ENCODE data around the gene TLE2.

The TLE2 gene

GRCh38 chr19:2978772-2979171, 50.3 kb downstream of the TLE2 start:
- no peak overlapping the region for H3K9ac ChIP-seq (ENCODE audit: insufficient read length, low read depth)
- H3K9me3 ChIP-seq (ENCODE audit: insufficient read depth, low read length) = no peaks in the 10 kb centered on the region
- H3K4me1 ChIP-seq (ENCODE audit: insufficient read depth, insufficient read length) = peaks cover 22% of the 10 kb centered on the region
- H3K4me3 ChIP-seq (ENCODE audit: insufficient read length, low read depth) = no peak overlapping the region
- TF ChIP-seq ZNF274 (IDR thresholded peaks at IDR 0.05; ENCODE audit: low read depth, low read length) (no peak), SUZ12 (IDR thresholded peaks at IDR 0.05; ENCODE audit: extremely low read depth, insufficient read depth, insufficient read length) (no peak), YY1 (IDR thresholded peaks at IDR 0.05; ENCODE audit: insufficient read depth, insufficient read length) (no peak)
- DNase-seq (ENCODE audit: low read depth, low spot score) = no peak
- H3K27me3 ChIP-seq (ENCODE audit: insufficient read depth, insufficient read length) = peaks cover 96% of the 10 kb centered on the region
- H3K36me3 ChIP-seq (ENCODE audit: insufficient read depth, insufficient read length, low read length) = no peaks in the 10 kb centered on the region

- H3K27me3 ChIP-seq (ENCODE audit: insufficient read depth, insufficient read length) = peaks cover 96% of the 10 kb centered on the region
- no peak for DNase-seq (ENCODE audit: low read depth, low spot score)
Observed at GRCh38 chr19:2978166-2978767, 50.8 kb downstream of the TLE2 start.

GRCh38 chr19:2977746-2978138, 51.3 kb downstream of the TLE2 start:
- DNase-seq (ENCODE audit: low read depth, low spot score) = no peak
- Histone ChIP-seq H3K9me3 (ENCODE audit: insufficient read depth, low read length) (no peaks in the 10 kb centered on the region), H3K9ac (ENCODE audit: insufficient read length, low read depth) (peak overlapping the region; percentile 50), H3K27me3 (ENCODE audit: insufficient read depth, insufficient read length) (peaks cover 96% of the 10 kb centered on the region), H3K36me3 (ENCODE audit: insufficient read depth, insufficient read length, low read length) (no peaks in the 10 kb centered on the region), H3K4me1 (ENCODE audit: insufficient read depth, insufficient read length) (peaks cover 18% of the 10 kb centered on the region), H3K4me3 (ENCODE audit: insufficient read length, low read depth) (no peak overlapping the region)
- TF ChIP-seq YY1 (IDR thresholded peaks at IDR 0.05; ENCODE audit: insufficient read depth, insufficient read length) (no peak), SUZ12 (IDR thresholded peaks at IDR 0.05; ENCODE audit: extremely low read depth, insufficient read depth, insufficient read length) (no peak), ZNF274 (IDR thresholded peaks at IDR 0.05; ENCODE audit: low read depth, low read length) (no peak)

More at GRCh38 chr19:2978166-2978767, 50.8 kb downstream of the TLE2 start:
- H3K9me3 ChIP-seq (ENCODE audit: insufficient read depth, low read length) = no peaks in the 10 kb centered on the region
- TF ChIP-seq ZNF274 (IDR thresholded peaks at IDR 0.05; ENCODE audit: low read depth, low read length) = no peak
- no peak for TF ChIP-seq SUZ12 (IDR thresholded peaks at IDR 0.05; ENCODE audit: extremely low read depth, insufficient read depth, insufficient read length)
- TF ChIP-seq YY1 (IDR thresholded peaks at IDR 0.05; ENCODE audit: insufficient read depth, insufficient read length) = no peak
- H3K4me3 ChIP-seq (ENCODE audit: insufficient read length, low read depth) = no peak overlapping the region
- no peaks in the 10 kb centered on the region for H3K36me3 ChIP-seq (ENCODE audit: insufficient read depth, insufficient read length, low read length)
- peaks cover 20% of the 10 kb centered on the region for H3K4me1 ChIP-seq (ENCODE audit: insufficient read depth, insufficient read length)
- H3K9ac ChIP-seq (ENCODE audit: insufficient read length, low read depth) = no peak overlapping the region

- peaks cover 92% of the 10 kb centered on the region for H3K27me3 ChIP-seq (ENCODE audit: insufficient read depth, insufficient read length)
- peak within 1 kb of the TSS; percentile 22 for H3K4me3 ChIP-seq (ENCODE audit: insufficient read length, low read depth)
- no peak for TF ChIP-seq SUZ12 (IDR thresholded peaks at IDR 0.05; ENCODE audit: extremely low read depth, insufficient read depth, insufficient read length)
- no peak for TF ChIP-seq ZNF274 (IDR thresholded peaks at IDR 0.05; ENCODE audit: low read depth, low read length)
- TF ChIP-seq YY1 (IDR thresholded peaks at IDR 0.05; ENCODE audit: insufficient read depth, insufficient read length) = no peak
- H3K9me3 ChIP-seq (ENCODE audit: insufficient read depth, low read length) = no peaks in the 10 kb centered on the region
- peak within 1 kb of the TSS; percentile 50 for H3K9ac ChIP-seq (ENCODE audit: insufficient read length, low read depth)
- peak; percentile 94 for DNase-seq (ENCODE audit: low read depth, low spot score)
- no peaks in the 10 kb centered on the region for H3K36me3 ChIP-seq (ENCODE audit: insufficient read depth, insufficient read length, low read length)
- H3K4me1 ChIP-seq (ENCODE audit: insufficient read depth, insufficient read length) = peaks cover 14% of the 10 kb centered on the region
Observed at GRCh38 chr19:2977001-2977745, 51.9 kb downstream of the TLE2 start, which contains the start of gene TLE6. TSS of gene TLE6 (plus strand) at chr19:2977564. CDS start at chr19:2978234, 670 bp downstream.

- no peaks in the 10 kb centered on the region for H3K36me3 ChIP-seq (ENCODE audit: insufficient read depth, insufficient read length, low read length)
- H3K4me3 ChIP-seq (ENCODE audit: insufficient read length, low read depth) = peak overlapping the region; percentile 22
- DNase-seq (ENCODE audit: low read depth, low spot score) = no peak
- no peak for TF ChIP-seq ZNF274 (IDR thresholded peaks at IDR 0.05; ENCODE audit: low read depth, low read length)
- TF ChIP-seq YY1 (IDR thresholded peaks at IDR 0.05; ENCODE audit: insufficient read depth, insufficient read length) = no peak
- no peak for TF ChIP-seq SUZ12 (IDR thresholded peaks at IDR 0.05; ENCODE audit: extremely low read depth, insufficient read depth, insufficient read length)
- H3K4me1 ChIP-seq (ENCODE audit: insufficient read depth, insufficient read length) = peaks cover 13% of the 10 kb centered on the region
- peaks cover 92% of the 10 kb centered on the region for H3K27me3 ChIP-seq (ENCODE audit: insufficient read depth, insufficient read length)
- H3K9ac ChIP-seq (ENCODE audit: insufficient read length, low read depth) = no peak overlapping the region
- no peaks in the 10 kb centered on the region for H3K9me3 ChIP-seq (ENCODE audit: insufficient read depth, low read length)
Observed at GRCh38 chr19:2976609-2977000, 52.5 kb downstream of the TLE2 start.

GRCh38 chr19:2974342-2975041, 54.6 kb downstream of the TLE2 start:
- Histone ChIP-seq H3K9me3 (ENCODE audit: insufficient read depth, low read length) (no peaks in the 10 kb centered on the region), H3K9ac (ENCODE audit: insufficient read length, low read depth) (no peak overlapping the region), H3K4me1 (ENCODE audit: insufficient read depth, insufficient read length) (peaks cover 14% of the 10 kb centered on the region), H3K36me3 (ENCODE audit: insufficient read depth, insufficient read length, low read length) (no peaks in the 10 kb centered on the region), H3K4me3 (ENCODE audit: insufficient read length, low read depth) (no peak overlapping the region), H3K27me3 (ENCODE audit: insufficient read depth, insufficient read length) (peaks cover 71% of the 10 kb centered on the region)
- DNase-seq (ENCODE audit: low read depth, low spot score) = no peak
- TF ChIP-seq SUZ12 (IDR thresholded peaks at IDR 0.05; ENCODE audit: extremely low read depth, insufficient read depth, insufficient read length) = no peak
- TF ChIP-seq ZNF274 (IDR thresholded peaks at IDR 0.05; ENCODE audit: low read depth, low read length) = no peak
- no peak for TF ChIP-seq YY1 (IDR thresholded peaks at IDR 0.05; ENCODE audit: insufficient read depth, insufficient read length)

- peaks cover 13% of the 10 kb centered on the region for H3K4me1 ChIP-seq (ENCODE audit: insufficient read depth, insufficient read length)
- H3K4me3 ChIP-seq (ENCODE audit: insufficient read length, low read depth) = no peak overlapping the region
- no peaks in the 10 kb centered on the region for H3K9me3 ChIP-seq (ENCODE audit: insufficient read depth, low read length)
- DNase-seq (ENCODE audit: low read depth, low spot score) = no peak
- TF ChIP-seq YY1 (IDR thresholded peaks at IDR 0.05; ENCODE audit: insufficient read depth, insufficient read length) (no peak), ZNF274 (IDR thresholded peaks at IDR 0.05; ENCODE audit: low read depth, low read length) (no peak), SUZ12 (IDR thresholded peaks at IDR 0.05; ENCODE audit: extremely low read depth, insufficient read depth, insufficient read length) (no peak)
- no peaks in the 10 kb centered on the region for H3K36me3 ChIP-seq (ENCODE audit: insufficient read depth, insufficient read length, low read length)
- H3K9ac ChIP-seq (ENCODE audit: insufficient read length, low read depth) = no peak overlapping the region
- H3K27me3 ChIP-seq (ENCODE audit: insufficient read depth, insufficient read length) = peaks cover 58% of the 10 kb centered on the region
Observed at GRCh38 chr19:2973229-2973628, 55.9 kb downstream of the TLE2 start.
